Activated CD8-positive, alpha-beta memory T cell treated with anti-CD3 and anti-CD28 coated beads, Interleukin-2, amount 50 U/mL, for 48 hours (primary cell): ENCODE data around the gene MEX3D.
"Not testable (repeated sequence)": the region's sequence is repeated elsewhere in the genome, so short reads cannot be mapped to it uniquely, and the experiment has no call there.

ENCODE experiments used
- DNase-seq: peaks from one replicate; pipeline ENCODE4 v3.0.0-alpha.2; 2020

Gene MEX3D

DNA sequence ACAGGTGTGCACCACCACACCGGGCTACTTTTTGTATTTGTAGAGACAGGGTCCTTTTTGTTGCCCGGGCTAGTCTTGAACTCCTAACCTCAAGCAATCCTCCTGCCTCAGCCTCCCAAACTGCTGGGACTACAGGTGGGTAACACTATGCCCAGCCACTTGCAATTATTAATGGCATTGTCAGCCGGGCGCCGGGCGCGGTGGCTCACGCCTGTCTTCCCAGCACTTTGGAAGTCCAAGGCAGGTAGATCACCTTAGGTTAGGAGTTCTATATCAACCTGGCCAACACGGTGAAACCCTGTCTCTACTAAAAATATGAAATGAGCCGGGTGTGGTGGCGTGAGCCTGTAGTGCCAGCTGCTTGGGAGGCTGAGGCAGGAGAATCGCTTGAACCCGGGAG, 2.7 kb upstream of the MEX3D start:
- DNase-seq, result no peak

DNA sequence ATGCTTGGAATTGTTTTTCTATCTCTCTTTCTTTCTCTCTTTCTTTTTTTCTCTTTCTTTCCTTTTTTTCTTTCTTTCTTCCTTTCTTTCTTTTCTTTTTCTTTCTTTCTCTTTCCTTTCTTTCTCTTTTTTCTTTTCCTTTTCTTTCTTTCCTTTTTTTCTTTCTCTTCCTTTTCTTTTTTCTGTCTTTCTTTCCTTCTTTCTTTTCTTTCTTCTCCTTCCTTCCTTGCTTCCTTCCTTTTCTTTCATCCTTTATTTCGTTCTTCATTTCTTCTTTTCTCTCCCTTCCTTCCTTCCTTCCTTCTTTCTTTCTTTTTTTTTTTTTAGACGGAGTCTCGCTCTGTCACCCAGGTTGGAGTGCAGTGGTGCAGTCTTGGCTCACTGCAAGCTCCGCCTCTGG, 1.9 kb upstream of the MEX3D start:
- no peak for DNase-seq

DNA sequence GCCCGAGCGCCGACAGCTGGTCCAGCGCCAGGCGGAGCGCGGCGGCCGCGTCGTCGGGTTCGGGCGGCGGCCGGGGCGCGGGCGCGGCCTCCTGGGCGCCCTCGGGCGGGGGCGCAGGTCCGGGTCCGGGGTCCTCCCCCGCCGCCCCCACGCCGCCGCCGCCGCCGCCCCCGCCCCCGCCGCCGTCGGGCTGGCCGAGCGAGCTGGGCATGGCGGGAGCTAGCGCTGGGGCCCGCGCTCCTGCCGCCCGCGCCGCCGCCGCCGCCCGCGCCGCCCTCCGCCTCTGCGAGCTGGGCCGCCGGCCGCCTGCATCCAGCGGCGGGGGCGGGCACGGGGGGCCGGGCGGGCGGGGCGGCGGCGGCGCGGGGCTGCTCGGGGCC, 287 bp downstream of the MEX3D start:
- no peak for DNase-seq

DNA sequence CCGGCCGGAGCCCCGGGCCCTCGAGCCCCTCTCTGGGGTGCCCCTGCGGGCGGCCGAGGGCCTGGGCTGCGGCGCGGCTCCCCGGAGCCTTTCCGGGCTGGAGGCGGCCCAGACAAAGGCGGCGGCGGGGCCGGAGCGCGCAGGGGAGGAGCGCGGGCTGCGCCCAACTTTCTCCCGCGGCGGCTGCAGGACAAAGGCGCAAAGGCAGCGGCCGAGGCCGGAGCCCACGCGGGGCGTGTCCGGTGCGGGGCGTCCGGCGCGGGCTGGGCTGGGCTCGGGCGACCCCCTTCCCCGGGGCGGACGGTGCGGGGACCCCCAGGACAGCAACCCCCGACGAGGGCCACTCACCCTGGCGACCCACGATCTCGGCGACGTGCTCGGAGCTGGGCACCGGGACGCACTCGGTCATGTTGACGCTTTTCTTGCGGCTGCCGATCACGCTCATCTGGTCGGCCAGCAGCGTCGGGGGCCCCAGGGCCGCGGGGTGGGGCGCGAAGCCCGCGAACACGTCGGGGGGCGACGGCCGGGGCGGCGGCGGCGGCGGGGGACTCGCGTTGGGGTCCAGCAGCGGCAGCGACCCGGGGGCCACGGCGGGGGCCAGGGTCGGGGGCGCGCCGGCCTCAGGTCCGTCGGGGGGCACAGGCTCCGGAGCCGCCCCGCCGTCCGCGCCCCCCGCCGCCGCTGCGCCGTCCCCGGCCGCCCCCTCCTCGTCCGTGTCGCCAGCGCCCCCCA, 843 bp downstream of the MEX3D start:
- no peak for DNase-seq

DNA sequence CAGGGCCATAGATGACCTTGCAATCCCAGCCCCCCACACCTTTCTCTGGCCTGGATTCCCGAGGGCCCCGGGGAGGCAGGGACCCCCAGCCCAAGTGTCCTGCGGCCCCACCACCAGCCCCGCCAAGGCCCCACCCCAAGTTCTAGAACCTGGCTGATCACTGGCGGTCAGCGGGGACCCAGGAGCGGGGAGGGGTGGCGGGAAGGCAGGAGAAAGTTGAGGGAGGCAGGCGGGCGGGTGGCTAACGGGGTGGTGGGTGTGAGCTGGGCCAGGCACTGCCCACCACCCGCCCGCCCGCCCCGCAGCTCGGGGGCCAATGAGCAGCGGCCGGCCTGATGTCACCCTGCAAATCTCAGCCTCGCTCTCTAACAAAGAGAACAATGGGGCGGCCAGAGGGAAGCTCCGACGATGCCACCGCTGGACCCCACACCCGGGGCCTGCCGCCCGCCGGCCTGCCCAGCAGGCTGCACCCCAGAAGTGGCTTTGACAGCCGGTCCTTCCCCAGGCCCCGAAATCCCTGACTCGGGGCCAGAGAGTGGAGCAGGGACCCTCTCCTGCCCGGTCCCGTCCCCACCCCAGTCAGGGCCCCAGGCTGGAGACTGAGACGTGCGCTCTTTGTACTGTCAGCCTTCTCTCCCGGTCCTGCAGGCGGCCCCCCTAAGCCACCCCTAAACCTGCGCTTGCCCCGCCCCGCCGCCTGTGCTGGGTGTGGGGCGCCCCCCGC, 1.6 kb downstream of the MEX3D start:
- DNase-seq, result no peak

DNA sequence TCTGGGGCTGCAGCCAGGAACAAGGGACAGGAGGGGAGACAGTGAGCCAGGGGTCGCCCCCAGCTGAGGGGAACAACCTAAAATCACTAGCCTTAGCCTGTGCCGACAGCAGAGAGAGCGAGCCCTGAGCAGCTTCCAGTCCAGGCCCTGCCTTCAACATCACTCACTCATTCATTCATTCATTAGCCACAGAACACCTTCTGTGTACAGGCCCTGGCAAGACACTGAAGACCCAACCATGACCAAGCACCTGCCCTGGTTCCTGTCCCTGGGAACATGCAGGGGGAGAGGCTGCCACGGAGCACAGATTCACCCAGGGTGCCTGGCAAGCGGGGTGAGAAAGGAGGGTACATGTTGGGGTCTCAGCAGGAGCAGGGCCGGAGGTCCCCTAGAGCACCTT, 4.9 kb downstream of the MEX3D start:
- no peak for DNase-seq

DNA sequence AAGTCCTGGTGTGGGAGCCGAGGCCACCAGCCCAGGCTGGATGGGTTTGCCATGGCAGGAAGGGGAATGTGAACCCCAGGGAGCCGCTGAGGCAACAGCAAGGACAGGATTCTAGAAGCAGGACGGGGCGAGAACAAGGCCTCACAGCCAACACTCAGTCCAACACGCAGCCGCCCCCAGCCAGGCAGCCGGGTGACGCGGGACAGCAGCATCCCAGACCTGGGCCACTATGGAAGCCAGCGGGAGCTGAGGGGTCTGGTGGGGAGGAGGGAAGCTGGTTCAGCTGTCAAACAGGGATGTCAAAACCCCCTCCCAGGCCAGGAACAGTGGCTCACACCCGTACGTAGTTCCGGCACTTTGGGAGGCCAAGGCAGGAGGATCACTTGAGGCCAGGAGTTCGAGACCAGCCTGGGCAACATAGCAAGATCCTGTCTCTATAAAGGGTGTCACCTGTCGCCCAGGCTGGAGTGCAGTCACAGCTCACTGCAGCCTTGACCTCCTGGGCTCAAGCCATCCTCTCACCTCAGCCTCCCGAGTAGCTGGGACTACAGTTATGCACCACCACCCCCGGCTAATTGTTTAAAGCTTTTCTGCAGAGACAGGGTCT, 6.8 kb downstream of the MEX3D start:
- DNase-seq, result no peak

DNA sequence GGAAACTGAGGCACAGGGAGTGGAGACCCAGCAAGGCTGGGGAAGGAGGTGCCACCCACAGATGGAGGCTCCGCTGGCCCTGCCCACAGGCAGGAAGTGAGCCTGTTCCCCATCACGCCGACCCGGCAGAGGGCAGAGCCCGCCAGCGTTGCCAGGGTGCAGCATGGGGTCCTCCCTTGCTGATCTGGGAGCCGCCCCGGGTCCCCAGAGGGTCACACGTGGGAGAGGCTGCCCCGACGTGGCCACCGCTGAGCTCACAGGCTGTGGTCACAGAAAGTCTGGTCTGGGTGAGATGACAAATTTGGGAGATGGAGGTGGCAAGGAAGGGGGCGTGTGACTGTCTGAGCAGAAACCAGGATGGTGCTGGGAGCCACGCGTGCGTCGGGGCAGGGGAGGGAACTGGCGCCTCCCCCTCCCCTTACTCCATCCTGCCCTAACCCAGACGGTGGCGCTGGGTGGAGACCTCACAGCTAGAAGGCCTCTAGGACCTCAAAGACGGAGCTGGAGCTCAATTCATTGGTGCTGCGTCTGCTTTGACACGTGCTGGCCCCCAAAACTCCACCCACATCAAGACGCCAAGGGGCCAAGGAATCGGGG, 7.7 kb downstream of the MEX3D start:
- no peak for DNase-seq

DNA sequence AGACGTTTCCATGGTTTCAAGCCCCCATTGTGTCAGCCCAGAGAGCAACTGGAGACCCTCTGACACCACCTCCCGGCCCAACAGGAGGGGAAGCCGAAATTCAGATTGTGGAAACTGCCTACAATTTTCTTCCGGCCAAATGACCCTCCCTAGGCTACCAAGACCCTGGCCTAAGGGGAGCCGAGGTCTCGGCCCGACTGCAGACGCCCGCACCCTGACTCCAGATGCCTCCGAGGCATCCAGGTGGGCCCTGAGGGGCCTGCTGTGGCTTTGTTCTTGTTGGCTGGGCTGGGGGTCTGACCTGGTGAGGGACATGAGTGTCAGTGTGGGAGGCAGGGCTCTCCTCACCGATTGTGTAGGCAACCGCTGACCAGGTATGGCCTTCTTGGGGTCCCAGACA, 9.6 kb downstream of the MEX3D start:
- DNase-seq, result no peak

DNA sequence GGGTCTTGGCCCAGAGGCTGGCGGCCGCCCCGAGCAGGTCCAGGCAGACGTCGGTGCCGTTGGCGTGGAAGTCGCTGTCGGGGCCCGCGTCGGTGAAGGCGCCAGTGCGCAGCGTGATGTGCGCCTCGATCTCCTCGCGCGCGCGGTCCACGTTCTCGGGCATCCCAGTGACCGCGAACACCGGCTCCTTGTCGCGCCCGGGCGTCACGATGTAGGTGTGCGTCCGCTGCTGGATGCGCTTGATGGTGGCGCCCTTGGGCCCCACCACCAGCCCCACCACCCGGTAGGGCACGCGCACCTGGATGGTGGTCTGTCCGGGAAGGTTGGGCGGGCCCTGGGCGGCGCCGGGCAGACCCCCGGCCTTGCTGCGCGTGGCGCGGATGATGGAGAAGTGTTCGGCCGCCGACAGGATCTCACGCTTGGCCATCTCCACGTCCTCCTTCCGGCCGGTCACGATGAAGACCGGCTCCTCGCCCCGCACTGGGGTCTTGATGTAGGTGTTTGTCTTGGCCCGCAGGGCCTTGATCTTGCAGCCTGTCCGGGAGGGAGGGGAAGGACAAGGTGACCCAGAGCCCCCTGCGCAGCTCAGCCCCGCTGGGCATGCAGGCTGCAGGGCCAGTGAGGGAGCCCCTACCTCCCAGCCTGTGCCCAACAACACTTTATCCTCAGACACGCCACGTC, 11.6 kb downstream of the MEX3D start:
- no peak for DNase-seq

DNA sequence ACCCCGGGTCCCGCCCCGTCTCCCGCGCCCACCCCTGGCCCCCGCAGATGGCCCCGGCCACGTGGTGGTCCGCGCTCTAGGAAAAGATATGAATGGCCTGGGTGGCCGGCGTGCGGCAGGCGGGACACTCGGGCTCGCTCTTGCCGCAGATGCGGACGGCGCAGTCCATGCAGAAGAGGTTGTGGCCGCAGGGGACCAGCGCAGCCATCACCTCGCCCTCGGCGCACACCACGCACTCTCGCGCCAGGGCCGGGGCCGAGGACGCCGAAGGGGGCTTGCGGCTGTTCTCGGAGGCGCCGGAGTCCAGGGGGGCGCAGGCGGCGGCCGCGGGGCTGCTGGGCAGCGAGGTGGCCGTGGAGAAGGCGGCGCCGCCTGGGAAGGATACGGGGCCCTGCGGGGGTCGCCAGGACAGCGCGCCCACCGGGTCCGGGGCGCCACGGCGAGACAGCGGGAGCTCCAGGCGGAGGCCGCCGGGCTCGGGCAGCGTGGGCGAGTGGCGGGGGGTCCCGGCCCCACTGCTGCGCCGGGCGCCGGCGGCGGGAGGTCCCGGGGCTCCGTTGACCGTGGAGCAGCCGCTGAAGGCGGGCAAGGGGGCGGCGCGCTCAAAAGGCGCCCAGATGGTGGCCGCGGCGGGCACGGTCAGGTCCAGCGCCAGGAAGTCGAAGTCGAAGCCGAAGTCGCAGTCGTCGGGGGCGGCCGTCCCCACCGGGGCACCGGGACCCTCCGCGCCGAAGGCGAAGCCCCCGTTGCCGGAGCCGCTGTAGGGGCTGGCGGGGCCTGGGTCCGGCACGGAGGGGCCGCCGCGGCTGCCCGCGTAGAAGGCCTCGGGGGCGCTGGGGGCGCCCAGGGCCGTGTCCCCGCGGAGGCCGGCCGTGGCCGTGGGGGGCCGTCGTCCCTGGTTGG, 12.4 kb downstream of the MEX3D start:
- DNase-seq, result no peak

DNA sequence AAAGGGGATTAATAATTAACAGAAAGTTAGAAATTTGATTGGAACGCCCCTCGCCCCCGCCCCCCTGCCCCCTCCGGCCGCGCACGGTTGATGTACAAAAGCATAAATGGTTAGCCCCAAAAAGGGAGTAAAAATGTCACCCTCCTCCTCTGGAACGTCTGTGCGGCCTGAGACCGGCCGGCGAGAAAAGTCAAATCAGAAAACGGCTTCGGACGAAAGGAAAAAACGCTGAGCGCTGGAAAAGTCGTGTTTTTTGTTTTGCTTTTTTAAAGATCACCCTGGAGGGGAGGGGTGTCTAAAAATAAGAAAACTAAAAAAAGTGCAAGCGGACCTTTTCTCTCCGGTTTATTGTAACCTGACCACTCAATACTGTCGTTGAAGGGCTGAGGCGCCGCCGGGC, 13.2 kb downstream of the MEX3D start:
- DNase-seq, result no peak

DNA sequence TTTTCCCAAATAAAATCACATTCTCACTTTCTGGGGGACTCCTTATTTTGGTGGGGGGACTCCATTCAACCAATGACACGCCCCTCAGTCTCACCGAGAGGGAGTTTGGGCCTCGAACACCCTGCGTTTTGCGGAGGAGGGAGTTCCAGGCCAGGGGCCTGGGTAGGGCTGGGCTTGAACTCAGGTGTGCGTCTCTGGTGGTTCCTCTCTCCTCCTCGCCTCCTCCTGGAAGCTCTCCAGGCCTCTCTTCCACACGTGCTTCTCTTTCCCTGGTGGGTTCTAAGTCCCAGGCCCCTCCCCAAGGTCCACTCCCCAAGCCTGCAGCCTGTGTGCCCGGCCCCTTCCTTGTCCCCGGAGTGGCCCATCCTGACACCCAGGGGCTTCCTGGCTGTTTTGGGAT, 14.7 kb downstream of the MEX3D start:
- no peak for DNase-seq

DNA sequence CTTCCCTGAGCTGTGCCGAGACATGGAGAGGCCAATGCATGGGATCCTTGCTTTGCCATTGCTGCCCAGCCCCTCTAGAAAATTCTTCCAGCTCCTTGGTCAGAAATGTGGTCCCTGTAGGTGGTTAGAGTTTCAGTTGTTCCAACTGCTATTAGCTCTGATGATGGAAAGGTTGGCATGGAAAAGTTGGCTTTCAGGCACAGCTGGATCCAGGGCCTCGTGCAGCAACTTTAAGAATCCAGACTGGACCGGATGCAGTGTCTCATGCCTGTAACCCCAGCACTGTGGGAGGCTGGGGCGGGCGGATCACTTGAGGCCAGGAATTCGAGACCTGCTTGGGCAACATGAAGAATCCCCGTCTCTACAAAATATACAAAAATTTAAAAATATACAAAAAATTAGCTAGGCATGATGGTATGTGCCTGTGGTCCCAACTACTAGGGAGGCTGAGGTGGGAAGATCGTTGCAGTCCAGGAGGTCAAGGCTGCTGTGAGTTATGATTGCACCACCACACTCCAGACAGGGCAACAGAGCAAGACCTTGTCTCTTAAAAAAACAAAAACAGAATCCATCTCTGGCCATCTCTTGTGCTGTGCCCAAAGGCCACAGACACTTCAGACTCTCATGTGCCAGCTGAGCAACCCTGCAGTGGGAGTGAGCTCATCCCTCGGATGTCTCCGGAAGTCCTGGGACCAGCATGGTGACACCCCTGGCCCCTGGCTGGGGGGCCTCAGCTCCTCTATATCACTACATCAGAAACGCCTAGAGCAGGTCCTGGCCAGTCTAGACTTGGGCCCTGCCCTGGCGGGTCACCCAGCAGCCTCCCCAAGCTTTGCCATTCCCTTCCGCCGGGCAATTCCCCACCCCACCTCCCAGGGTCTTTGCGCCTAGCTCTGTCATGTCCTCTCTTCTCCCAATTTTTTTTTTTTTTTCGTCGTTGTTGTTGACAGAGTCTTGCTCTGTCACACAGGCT, 16.8 kb downstream of the MEX3D start:
- no peak for DNase-seq

DNA sequence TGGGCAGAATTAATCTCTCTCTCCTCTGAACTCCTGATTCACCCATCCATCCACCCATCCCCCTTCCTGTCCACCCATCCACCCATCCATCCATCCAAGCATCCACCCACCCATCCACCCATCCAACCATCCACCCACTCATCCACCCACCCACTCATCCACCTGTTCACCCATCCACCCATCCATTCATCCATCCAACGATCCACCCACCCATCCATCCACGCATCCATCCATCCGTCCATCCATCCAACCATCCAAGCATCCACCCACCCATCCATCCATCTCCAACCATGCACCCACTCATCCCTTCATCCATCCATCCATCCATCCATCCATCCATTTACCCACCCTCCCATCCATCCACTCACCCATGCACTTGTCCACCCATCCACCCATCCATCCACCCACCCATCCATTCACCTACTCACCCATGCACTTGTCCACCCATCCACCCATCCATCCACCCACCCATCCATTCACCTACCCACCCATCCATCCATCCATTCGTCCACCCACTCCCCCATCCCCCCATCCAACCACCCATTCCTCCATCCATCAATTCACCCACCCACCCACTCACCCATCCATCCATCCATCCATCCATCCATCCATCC, 18.7 kb downstream of the MEX3D start:
- no peak for DNase-seq

DNA sequence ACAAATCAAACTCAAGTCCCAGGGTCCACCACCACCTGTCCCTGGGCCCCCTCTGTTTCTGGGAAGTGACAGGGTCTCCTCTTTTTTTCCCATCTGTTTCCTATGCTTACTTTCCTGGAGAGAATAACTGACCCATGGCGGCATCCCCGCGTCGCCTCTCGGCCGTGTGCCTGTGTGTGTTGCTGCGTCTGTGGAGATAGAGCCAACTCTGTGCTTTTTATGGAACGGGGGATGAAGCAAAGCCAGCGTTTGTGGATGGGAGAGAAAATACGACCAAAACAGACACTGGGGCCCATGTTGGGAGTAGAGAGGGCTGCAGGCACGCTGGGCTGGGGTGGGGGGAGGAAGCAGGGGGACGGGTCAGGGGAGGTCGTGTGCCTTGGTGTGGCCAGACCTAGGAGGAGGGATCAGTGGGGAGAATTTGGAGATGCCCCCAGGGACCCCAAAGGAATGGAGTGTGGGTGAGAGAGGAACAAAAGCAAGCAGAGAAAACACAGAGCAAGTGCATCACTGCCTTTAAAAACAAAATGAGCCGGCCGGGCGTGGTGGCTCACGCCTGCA, 27.7 kb downstream of the MEX3D start:
- no peak for DNase-seq

DNA sequence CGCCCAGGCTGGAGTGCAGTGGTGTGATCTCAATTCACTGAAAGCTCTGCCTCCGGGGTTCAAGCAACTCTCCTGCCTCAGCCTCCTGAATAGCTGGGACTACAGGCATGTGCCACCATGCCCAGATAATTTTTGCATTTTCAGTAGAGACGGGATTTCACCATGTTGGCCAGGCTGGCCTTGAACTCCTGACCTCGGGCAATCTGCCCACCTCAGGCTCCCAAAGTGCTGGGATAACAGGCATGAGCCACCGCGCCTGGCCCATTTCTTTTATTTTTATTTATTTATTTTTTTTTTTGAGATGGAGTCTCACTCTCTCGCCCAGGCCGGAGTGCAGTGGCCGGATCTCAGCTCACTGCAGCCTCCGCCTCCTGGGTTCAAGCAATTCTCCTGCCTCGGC, 28.4 kb downstream of the MEX3D start:
- not testable (repeated sequence) for DNase-seq

DNA sequence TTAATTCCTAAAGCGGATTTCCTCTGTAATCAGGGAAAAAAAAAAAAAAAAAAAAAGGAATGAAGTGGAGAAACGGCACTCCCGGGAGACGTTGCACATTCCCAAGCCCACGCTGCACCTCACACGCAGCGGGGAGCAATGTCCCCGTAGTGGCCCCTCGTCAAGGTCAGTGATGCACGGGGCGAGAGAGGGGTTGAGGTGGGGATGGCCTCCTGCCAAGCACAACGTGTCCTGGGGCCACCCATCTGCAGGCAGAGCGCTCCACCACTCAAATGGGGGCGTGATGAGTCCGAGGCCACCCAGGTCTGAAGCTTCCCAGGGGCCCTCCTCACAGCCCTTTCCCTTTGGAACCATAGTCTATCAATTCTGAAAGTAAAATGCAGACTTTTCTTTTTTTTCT, 29.1 kb downstream of the MEX3D start:
- no peak for DNase-seq

DNA sequence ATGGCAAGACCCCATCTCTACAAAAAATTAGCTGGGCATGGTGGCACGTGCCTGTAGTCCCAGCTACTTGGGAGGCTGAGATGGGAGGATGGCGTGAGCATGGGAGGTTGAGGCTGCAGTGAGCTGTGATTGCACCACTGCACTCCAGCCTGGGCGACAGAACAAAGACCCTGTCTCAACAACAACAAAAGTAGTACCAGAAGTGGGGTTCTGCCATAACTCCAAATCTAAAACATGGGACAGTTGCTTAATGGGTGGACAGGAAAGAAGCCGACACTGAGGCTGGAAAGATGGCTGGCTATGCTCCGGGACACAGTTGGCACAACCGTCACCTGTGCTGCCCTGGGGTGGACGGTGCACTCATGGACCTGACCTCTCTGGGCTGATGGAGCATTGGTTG, 32.4 kb downstream of the MEX3D start:
- not testable (repeated sequence) for DNase-seq

DNA sequence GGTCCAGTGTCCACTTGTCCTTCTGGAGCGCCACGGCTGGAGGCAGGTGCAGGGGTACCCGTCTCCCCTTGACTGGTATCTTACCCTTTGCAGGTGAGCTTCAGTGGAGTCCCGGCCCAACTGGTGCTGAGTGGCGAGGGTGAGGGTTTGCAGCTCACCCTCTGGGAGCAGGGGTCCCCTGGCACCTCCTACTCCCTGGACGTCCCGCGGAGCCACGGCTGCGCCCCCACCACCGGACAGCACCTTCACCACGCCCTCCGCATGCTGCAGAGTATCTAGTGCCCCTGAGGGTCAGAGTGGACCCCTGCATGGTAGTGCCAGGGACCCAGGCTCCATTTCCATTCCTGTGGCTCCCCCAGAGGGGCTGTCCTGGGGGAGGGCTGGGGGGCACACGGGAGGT, 33.2 kb downstream of the MEX3D start:
- DNase-seq, result no peak
